Measurements from ENCODE around the gene ZNF32. TPM values are rescaled to one million over a fixed set of nuclear protein-coding genes. Genes with fewer than 3 reads are reported as not detected.

Gene ZNF32
- total RNA-seq, 6 experiments from 2014 or later, result 10.9 to 20.4 (median 15.3) TPM

DNA sequence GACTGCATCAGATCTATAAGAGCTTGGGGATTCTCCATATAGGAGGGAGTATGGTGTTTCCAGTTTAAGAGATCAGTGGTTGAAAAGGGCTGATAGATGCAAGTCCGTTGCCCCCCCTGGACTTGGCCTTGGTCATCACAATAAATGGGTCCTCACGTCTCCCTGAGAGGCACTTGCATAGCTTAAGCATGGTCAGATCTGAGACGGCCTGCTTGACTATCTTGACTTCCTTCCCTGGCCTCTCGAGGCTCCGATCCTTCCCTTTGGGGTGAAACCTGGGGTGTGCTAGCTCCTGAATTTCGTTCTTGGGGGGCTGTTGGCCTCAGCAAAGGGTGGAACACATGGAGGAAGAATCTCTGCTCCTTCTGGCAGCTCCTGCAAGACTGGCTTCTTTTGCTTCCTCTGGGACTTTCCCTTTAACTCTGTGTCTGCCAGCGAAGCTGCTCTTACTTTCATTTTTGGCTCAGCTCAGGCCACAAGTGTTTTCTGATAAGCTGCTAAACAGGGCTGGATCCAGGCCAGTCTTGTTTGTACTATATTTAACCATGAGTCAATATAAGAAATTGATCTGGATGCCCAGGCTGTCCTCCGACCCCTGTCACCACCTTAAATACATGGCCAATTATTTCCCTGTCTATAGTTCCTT is 53.6 kb downstream of the ZNF32 start:
- Histone ChIP-seq H3K36me3 (no peaks in the 10 kb centered on the region), H3K4me1 (peaks cover 0 to 4% (median 2%) of the 10 kb centered on the region in 4 donors), H3K27me3 (no peaks in the 10 kb centered on the region), H3K27ac (no peak overlapping the region), H3K4me3 (peak overlapping the region in 1 of 3 donors; percentile 14), H3K9me3 (no peaks in the 10 kb centered on the region)
- peak in 1 of 3 donors; percentile 43 for DNase-seq
- no peak for TF ChIP-seq POLR2A (IDR thresholded peaks at IDR 0.05)
- intact Hi-C loops (cut with DNase I), result no loop called here
- ATAC-seq, result peak; percentile 77 to 94 (median 83)
- WGBS (ENCODE audit: insufficient coverage, low coverage, low lambda C conversion rate, missing lambda C conversion rate), result 4% methylated on average over 6 of the region's 8 CpGs

Other genes with a start within 250 kb of the ZNF32 start
- gene HNRNPF, start 239.7 kb downstream of the ZNF32 start, total RNA-seq, result 100 to 1,000 TPM; 106 to 160 (median 121) TPM
- 1 to 10 TPM; 1.4 to 3.0 (median 1.8) TPM for gene ZNF487, start 211.8 kb downstream of the ZNF32 start, total RNA-seq
- gene ZNF239, start 74.3 kb downstream of the ZNF32 start, total RNA-seq, result 1 to 10 TPM in 3 of 6 experiments, under 1 TPM in 3; 0.56 to 1.7 (median 0.97) TPM
- 1 to 10 TPM; 1.1 to 3.8 (median 2.1) TPM for gene ZNF485, start 42.4 kb downstream of the ZNF32 start, total RNA-seq